Measurements from ENCODE around the gene AURKAIP1.

AURKAIP1 gene

DNA sequence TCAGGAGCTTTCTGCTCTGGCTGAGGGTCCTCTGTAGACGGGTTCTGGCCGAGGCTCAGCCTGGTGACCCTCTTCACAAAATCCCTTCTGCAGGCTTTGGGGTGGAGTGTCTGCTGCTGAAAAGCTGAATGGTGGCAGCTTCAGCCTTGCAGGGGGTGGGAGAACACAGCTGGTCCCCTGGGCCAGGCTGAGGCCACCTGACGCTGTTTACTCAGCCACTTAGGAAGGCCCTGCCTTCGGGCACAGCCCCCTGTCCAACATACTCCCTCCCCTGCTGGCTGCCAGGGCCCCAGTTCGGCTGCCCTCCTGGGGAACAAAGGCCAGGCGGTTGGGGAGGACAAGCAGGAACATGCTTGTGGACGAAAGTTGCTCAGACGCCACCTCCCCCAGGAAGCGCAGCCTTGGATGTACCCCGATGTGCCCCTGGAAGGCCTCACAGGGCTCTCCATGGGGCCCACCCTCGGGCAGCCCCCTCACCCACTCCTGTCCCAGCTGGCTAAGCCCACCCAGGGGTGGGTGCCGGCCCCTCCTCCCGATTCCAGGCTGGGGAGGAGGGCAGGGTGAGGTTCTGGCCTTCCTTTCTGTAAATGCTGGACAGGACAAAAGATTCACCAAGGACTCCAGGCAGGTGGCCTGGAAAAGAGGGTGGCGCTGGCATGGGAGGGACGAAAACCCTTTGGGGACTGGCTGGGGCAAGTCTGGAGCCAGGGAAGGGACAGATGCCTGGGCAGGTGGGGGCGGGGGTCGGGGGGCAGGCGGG is 46.3 kb upstream of the AURKAIP1 start, which contains the start of gene ANKRD65:
Gene ANKRD65, minus strand, starts transcription at position 130 of the 760 bp plus-strand sequence. CDS start 271 bp downstream, outside the sequence.
- TF ChIP-seq TAF1 (IDR thresholded peaks at IDR 0.05; ENCODE audit: borderline replicate concordance, insufficient read depth, low read length), result no peak
- TF ChIP-seq SIN3A (IDR thresholded peaks at IDR 0.05; ENCODE audit: borderline replicate concordance, insufficient read depth, low read length), result no peak
- no peak for TF ChIP-seq POLR2AphosphoS5 (IDR thresholded peaks at IDR 0.05; ENCODE audit: low read depth, low read length)
- TF ChIP-seq, protein P1, sequence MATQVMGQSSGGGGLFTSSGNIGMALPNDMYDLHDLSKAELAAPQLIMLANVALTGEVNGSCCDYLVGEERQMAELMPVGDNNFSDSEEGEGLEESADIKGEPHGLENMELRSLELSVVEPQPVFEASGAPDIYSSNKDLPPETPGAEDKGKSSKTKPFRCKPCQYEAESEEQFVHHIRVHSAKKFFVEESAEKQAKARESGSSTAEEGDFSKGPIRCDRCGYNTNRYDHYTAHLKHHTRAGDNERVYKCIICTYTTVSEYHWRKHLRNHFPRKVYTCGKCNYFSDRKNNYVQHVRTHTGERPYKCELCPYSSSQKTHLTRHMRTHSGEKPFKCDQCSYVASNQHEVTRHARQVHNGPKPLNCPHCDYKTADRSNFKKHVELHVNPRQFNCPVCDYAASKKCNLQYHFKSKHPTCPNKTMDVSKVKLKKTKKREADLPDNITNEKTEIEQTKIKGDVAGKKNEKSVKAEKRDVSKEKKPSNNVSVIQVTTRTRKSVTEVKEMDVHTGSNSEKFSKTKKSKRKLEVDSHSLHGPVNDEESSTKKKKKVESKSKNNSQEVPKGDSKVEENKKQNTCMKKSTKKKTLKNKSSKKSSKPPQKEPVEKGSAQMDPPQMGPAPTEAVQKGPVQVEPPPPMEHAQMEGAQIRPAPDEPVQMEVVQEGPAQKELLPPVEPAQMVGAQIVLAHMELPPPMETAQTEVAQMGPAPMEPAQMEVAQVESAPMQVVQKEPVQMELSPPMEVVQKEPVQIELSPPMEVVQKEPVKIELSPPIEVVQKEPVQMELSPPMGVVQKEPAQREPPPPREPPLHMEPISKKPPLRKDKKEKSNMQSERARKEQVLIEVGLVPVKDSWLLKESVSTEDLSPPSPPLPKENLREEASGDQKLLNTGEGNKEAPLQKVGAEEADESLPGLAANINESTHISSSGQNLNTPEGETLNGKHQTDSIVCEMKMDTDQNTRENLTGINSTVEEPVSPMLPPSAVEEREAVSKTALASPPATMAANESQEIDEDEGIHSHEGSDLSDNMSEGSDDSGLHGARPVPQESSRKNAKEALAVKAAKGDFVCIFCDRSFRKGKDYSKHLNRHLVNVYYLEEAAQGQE (IDR thresholded peaks at IDR 0.05; ENCODE audit: insufficient read depth in 1 of 2, low read depth in 2 of 2, low read length in 2 of 2), result no peak

DNA sequence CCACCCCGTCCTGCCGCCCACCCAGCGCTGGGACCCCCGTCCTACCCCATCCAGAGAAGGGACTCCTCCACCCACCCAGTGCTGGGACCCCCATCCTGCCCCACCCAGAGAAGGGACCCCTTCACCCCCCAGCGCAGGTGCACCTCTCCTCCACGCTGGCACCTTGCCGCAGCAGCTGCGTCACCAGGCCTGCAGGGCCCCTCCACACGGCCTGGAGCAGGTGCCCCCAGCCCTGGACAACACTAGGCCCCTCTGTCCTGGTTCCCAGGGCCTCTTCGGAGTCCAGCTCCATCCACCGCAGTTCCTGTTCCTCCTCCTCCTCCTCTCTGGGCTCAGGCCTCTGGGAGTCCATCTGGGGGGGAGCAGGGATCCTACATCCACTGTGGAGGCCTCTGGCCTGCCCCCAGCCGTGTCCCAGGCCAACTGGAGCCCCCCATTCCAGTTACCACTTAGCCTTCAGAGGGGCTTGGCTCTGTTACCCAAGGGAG is 45.7 kb upstream of the AURKAIP1 start:
- TF ChIP-seq FOXP2 (optimal IDR thresholded peaks at IDR 0.05; ENCODE audit: borderline replicate concordance, extremely low read depth, extremely low read length, insufficient read depth) (no peak), TAF1 (IDR thresholded peaks at IDR 0.05; ENCODE audit: borderline replicate concordance, insufficient read depth, low read length) (no peak), SIN3A (IDR thresholded peaks at IDR 0.05; ENCODE audit: borderline replicate concordance, insufficient read depth, low read length) (no peak), POLR2AphosphoS5 (IDR thresholded peaks at IDR 0.05; ENCODE audit: low read depth, low read length) (no peak)
- TF ChIP-seq, protein P1 (IDR thresholded peaks at IDR 0.05; ENCODE audit: insufficient read depth in 1 of 2, low read depth in 2 of 2, low read length in 2 of 2), result no peak

DNA sequence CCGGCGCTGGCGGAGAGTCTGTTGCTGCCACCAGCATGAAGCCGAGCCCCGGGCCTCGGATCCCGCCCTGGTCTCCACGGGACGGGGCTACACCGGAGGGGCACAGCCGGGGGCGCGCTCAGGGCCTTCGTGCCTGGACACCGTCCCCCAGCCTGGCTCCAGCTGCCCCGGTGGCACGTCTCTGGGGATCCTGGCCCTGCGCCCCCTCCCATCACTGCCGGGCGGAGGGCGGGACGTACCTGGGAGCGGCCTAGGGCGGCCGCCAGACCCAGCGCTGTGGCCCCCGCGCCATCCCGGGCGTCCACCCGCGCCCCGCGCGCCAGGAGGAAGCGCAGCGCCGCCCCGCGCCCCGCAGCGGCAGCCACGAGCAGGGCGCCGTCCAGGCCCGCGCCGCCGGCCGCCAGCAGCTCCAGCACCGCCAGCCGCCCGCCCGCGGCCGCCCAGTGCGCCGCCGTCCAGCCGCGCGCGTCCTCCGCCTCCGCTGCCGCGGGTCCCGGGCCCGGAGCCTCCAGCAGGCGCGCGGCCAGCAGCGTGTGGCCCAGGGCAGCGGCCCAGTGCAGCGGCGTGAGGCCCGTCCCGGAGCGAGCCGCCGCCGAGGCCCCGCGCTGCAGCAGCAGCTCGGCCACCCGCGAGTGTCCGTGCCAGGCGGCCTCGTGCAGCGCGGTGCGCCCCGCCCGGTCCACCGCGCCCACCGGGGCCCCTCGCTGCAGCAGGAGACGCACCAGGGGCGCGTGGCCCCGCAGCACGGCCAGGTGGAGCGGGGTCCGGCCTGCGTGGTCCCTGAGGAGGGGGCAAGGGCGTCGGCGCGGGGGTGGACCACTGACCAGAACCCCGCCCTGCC is 45.0 kb upstream of the AURKAIP1 start:
- TF ChIP-seq TAF1 (IDR thresholded peaks at IDR 0.05; ENCODE audit: borderline replicate concordance, insufficient read depth, low read length) (no peak), POLR2AphosphoS5 (IDR thresholded peaks at IDR 0.05; ENCODE audit: low read depth, low read length) (no peak), FOXP2 (optimal IDR thresholded peaks at IDR 0.05; ENCODE audit: borderline replicate concordance, extremely low read depth, extremely low read length, insufficient read depth) (no peak)
- TF ChIP-seq, protein P1 (IDR thresholded peaks at IDR 0.05; ENCODE audit: insufficient read depth in 1 of 2, low read depth in 2 of 2, low read length in 2 of 2), result no peak

DNA sequence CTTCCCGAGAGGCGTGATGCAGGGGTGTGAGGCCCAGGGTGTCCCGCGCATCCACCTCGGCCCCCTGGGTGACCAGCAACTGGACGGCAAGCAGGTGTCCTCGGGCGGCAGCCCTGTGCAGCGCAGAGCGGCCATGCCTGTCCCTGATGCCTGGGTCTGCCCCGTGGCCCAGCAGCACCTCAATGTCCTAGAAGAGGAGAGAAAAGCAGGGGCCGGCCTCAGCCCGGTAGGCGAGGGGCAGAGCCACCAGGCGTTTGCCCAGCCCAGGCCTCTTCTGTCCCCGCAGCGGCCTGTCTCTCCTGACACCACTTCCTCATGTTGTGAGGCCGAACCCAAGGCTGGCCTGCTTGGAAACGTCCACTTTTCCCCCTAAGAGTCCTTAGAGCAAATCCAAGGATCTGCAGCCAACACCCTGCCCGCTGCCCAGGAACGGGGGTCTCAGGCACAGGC is 44.4 kb upstream of the AURKAIP1 start:
- TF ChIP-seq SIN3A (IDR thresholded peaks at IDR 0.05; ENCODE audit: borderline replicate concordance, insufficient read depth, low read length) (no peak), FOXP2 (optimal IDR thresholded peaks at IDR 0.05; ENCODE audit: borderline replicate concordance, extremely low read depth, extremely low read length, insufficient read depth) (no peak), POLR2AphosphoS5 (IDR thresholded peaks at IDR 0.05; ENCODE audit: low read depth, low read length) (no peak), TAF1 (IDR thresholded peaks at IDR 0.05; ENCODE audit: borderline replicate concordance, insufficient read depth, low read length) (no peak)
- TF ChIP-seq, protein P1 (IDR thresholded peaks at IDR 0.05; ENCODE audit: insufficient read depth in 1 of 2, low read depth in 2 of 2, low read length in 2 of 2), result no peak

Data from PFSK-1 (cell line).